Measurements from ENCODE around the gene SPECC1L.
A peak's percentile ranks its signal among the peaks of the same experiment; 100 is the strongest.
"Not testable (repeated sequence)": the region's sequence is repeated elsewhere in the genome, so short reads cannot be mapped to it uniquely, and the experiment has no call there.

Gene SPECC1L, protein sequence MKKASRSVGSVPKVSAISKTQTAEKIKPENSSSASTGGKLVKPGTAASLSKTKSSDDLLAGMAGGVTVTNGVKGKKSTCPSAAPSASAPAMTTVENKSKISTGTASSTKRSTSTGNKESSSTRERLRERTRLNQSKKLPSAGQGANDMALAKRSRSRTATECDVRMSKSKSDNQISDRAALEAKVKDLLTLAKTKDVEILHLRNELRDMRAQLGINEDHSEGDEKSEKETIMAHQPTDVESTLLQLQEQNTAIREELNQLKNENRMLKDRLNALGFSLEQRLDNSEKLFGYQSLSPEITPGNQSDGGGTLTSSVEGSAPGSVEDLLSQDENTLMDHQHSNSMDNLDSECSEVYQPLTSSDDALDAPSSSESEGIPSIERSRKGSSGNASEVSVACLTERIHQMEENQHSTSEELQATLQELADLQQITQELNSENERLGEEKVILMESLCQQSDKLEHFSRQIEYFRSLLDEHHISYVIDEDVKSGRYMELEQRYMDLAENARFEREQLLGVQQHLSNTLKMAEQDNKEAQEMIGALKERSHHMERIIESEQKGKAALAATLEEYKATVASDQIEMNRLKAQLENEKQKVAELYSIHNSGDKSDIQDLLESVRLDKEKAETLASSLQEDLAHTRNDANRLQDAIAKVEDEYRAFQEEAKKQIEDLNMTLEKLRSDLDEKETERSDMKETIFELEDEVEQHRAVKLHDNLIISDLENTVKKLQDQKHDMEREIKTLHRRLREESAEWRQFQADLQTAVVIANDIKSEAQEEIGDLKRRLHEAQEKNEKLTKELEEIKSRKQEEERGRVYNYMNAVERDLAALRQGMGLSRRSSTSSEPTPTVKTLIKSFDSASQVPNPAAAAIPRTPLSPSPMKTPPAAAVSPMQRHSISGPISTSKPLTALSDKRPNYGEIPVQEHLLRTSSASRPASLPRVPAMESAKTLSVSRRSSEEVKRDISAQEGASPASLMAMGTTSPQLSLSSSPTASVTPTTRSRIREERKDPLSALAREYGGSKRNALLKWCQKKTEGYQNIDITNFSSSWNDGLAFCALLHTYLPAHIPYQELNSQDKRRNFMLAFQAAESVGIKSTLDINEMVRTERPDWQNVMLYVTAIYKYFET

GRCh38 chr22:24270556-24271385 lies at the start of gene SPECC1L:
SPECC1L (plus strand) TSS chr22:24270831; CDS start chr22:24302232, 31,401 bp downstream.
- DNase-seq (ENCODE audit: low read depth), result peak; percentile 88

DNA sequence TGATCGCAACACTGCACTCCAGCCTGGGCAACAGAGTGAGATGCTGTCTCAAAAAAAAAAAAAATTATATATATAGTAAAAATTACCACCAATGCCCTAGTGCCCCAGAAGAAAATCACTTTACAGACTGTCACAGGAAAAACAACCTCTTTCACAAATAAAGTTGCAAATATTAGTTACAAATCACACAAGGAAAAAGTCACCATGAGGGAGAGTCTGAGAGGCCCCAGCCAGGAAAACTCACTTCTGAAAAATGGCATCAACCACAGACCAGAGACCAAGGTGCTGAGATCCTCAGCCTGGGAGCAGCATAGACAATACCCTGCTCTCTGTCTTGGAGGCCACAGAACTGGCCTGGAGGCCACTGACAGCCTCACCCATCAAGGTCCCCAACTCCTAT lies 46.2 kb upstream of the SPECC1L start:
- DNase-seq (ENCODE audit: low read depth), result no peak

- DNase-seq (ENCODE audit: low read depth), result no peak
Observed at GRCh38 chr22:24225044-24225601, 45.5 kb upstream of the SPECC1L start.

DNA sequence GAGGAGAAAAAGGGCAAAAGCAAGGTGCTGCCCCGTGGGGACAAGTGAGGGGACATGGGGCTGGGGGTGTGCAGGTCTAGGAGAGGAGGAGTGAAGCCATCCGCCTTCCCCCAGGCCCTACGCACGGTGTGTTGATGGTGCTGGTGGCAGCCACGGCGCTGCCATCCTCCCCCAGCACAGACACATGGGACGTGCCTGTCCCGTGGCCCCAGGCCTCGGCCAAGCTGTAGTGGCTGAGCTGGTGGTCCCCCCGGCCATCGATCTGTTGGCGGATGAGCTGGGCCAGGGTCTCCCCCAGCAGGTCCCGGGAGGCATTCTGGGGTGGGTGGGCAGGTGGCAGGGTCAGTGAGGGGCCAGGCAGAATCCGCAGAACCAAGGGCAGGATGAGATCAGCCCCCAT lies 44.7 kb upstream of the SPECC1L start:
- DNase-seq (ENCODE audit: low read depth), result no peak

GRCh38 chr22:24230911-24231656 lies 39.5 kb upstream of the SPECC1L start:
- DNase-seq (ENCODE audit: low read depth), result peak; percentile 50

DNA sequence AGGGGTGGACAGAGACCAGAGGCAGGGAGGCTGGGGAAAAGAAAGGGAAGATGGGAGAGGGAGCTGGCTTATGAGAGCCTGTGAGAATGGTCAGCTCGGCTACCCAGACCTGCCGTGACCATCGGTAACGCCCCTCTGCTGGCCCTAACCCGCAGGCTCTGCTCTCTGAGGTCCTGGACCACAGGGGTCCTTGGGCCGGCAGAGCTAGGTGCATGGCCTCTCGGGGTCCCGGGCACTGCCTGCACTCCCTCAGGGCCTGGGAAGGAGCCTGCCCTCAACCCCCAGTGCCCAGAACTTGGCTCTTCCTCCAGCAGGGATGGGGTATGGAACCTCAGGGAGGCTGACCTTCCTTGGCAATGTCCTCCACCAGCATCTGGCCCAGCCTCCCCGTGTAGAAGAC lies 38.9 kb upstream of the SPECC1L start:
- no peak for DNase-seq (ENCODE audit: low read depth)

DNA sequence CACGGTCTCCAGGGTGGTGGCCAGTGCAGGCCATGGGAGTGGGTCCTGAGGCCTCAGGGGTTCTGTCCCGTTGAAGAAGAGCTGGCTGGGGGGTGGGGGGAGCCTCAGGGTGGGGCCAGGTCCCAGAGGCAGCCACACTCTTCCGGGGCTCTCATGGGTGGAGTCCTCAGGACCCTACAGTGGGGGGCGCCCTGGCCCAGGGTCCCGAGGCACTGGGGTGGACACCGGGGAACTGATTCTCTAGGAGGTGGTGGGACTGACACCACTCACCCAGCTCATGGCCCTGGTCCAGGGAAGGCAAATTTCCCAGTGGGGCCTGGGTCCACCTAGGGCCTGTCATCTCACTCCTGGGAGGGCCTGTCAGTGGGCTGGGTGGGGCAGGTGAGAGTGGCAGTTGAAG lies 38.5 kb upstream of the SPECC1L start:
- DNase-seq (ENCODE audit: low read depth), result no peak

GRCh38 chr22:24232725-24233124 lies 37.9 kb upstream of the SPECC1L start:
- no peak for DNase-seq (ENCODE audit: low read depth)

- DNase-seq (ENCODE audit: low read depth), result no peak
Observed at GRCh38 chr22:24233235-24233634, 37.4 kb upstream of the SPECC1L start.

DNA sequence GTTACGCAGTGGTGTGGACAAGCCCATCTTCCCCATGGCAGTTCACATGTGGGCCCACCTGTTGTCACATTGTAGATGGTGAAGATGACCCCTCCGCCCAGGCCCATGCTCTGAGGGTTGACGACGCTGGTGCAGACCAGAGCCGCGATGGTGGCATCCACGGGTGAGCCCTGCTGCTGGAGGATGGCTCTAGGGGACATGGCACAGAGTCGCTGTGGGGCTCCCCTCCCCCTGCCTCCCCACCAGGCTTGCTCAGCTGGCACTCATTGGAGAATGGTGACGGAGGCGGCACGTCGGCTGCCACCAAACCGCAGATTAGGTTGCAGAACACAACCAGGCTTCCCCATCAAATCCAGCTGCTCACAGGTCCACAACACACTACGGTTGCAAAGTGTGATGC lies 36.8 kb upstream of the SPECC1L start:
- DNase-seq (ENCODE audit: low read depth), result no peak

- DNase-seq (ENCODE audit: low read depth), result no peak
Observed at GRCh38 chr22:24235315-24235714, 35.3 kb upstream of the SPECC1L start.

GRCh38 chr22:24236656-24237055 lies 34.0 kb upstream of the SPECC1L start:
- DNase-seq (ENCODE audit: low read depth), result no peak

GRCh38 chr22:24238101-24238694 lies 32.4 kb upstream of the SPECC1L start:
- not testable (repeated sequence) for DNase-seq (ENCODE audit: low read depth)

GRCh38 chr22:24240381-24240780 lies 30.2 kb upstream of the SPECC1L start:
- DNase-seq (ENCODE audit: low read depth), result no peak

DNA sequence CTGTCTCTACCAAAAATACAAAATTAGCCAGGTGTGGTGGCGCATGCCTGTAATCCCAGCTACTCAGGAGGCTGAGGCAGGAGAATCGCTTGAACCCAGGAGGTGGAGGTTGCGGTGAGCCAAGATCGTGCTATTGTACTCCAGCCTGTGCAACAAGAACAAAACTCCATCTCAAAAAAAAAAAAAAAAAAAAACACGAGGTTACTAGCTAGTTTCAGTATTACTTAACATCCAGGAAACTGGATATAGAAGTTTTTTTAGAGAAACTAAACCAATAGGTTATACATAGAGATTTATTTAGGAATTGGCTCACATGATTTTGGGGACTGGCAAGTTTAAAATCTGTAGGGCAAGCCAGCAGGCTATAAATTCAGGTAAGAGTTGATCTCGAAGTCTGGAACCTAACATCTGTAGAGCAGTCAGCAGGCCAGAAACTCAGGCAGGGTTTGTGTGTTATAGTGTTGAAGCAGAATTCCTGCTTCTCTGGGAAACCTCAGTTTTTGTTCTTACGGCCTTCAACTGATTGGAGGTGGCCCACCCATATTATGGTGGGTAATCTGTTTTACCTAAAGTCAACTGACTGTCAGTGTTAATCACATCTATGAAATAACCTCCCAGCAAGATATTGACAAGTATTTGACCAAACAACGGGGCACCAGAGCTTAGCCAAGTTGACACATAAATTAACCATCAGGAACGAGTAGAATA lies 29.5 kb upstream of the SPECC1L start:
- not testable (repeated sequence) for DNase-seq (ENCODE audit: low read depth)

DNA sequence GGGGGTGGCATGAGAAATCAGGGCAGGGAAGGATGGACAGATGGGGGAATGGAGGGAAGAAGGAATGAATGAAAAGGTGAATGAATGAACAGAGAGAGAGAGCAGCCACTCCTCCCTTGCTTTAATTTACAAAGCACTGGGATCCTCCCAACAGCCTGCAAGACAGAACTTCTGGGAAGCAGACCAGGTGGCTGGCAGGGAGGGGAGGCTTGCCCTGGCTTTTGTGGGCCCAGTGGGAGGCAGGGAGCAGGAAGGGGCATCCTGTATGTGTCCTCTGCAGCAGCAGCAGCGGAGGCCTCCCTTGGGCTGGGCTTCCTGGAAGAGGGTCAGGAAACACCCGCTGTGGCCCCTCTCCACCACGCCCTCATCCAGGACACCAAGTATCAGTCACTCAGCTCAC lies 27.2 kb upstream of the SPECC1L start:
- not testable (repeated sequence) for DNase-seq (ENCODE audit: low read depth)

DNA sequence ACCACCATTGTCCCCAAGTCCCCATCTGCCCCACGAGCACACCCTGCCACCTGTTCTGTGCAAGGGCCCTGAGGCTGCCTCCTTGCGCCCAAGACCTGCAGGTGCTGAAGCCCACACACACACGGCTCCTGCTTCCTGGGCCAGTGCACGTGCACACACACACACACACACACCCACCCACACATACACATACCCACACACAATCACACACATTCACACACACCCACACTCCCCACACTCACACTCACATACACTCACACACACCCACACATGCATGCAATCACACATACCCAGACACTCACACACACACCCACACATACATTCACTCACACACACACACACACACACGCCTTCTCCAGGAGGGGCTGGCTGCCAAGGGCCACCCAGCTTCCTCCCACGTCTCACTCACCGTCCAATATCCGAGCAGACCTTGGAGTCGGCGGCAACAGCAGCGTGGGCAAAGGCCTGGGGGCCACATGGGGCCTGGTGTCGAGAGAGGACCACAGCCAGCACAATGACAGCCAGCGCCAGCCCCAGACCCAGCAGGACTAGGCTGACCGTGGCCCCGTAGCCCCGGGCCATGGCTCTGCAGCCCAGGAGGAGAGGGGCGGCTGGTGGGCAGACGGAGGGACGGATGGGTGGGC lies 26.4 kb upstream of the SPECC1L start:
- DNase-seq (ENCODE audit: low read depth), result no peak

DNA sequence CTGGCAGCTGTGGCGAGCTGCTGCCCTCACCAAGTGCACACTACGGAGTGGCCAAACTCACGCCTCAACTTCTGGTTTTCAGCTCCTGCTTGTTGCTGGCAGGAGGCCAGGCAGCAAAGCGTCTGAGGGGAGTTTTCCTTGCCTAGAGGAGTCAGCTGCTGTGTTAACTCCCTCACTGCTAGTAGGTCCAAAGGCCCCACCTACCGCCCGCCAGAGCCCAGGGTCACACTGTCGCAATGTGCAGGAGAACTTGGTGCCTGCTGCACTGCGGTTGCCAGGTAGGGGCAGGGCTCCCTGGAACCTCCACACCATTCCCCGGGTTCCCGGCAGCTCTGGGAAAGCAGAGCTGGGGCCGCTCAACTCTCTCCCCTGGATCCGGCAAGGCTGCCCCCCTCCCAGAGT lies 25.6 kb upstream of the SPECC1L start, which contains the start of gene GGT5:
TSS of gene GGT5 (minus strand) at position 53 of the 402 bp plus-strand sequence. CDS start 357 bp downstream, outside the sequence.
- DNase-seq (ENCODE audit: low read depth), result not testable (repeated sequence)

All from activated T-helper 9 cell treated with anti-CD3 and anti-CD28 coated beads, Interleukin-2, amount 50 U/mL, for 16 hours (primary cell).